BE2C (cell line): Measurements from ENCODE around the gene DDX4.

ENCODE experiments used
- DNase-seq: peaks from one replicate; pipeline ENCODE4 v3.0.0-alpha.2; 2020
- H3K27me3 ChIP-seq: fragments of 250-450 bp; sonication (Bioruptor Pico); 2 replicates; pipeline ENCODE4 v1.5.1; 2020; ENCODE audit warnings: mild to moderate bottlenecking
- H3K36me3 ChIP-seq: fragments of 250-450 bp; sonication (Bioruptor Pico); 2 replicates; pipeline ENCODE4 v1.5.1; 2020; ENCODE audit warnings: mild to moderate bottlenecking
- H3K4me1 ChIP-seq: fragments of 250-450 bp; sonication (Bioruptor Pico); 2 replicates; pipeline ENCODE4 v1.5.1; 2020
- H3K4me3 ChIP-seq: 2 replicates; pipeline ENCODE4 v1.5.1; 2011; ENCODE audit warnings: low read depth, low read length
- H3K9me3 ChIP-seq: fragments of 250-450 bp; sonication (Bioruptor Pico); 2 replicates; pipeline ENCODE4 v1.5.1; 2020
- TF ChIP-seq, protein P1 (sequence below): IDR thresholded peaks from 2 replicates; pipeline ENCODE4 v1.5.1; 2012; ENCODE audit warnings: mild to moderate bottlenecking, low read depth, low read length

The DDX4 gene

GRCh38 chr5:55866485-55866884 is 128.6 kb downstream of the DDX4 start:
- Histone ChIP-seq H3K4me1 (no peaks in the 10 kb centered on the region), H3K9me3 (no peaks in the 10 kb centered on the region), H3K27me3 (no peaks in the 10 kb centered on the region; the same call in 1 of the 2 replicates), H3K4me3 (no peak overlapping the region), H3K36me3 (no peaks in the 10 kb centered on the region)
- DNase-seq = no peak
- TF ChIP-seq, protein P1, sequence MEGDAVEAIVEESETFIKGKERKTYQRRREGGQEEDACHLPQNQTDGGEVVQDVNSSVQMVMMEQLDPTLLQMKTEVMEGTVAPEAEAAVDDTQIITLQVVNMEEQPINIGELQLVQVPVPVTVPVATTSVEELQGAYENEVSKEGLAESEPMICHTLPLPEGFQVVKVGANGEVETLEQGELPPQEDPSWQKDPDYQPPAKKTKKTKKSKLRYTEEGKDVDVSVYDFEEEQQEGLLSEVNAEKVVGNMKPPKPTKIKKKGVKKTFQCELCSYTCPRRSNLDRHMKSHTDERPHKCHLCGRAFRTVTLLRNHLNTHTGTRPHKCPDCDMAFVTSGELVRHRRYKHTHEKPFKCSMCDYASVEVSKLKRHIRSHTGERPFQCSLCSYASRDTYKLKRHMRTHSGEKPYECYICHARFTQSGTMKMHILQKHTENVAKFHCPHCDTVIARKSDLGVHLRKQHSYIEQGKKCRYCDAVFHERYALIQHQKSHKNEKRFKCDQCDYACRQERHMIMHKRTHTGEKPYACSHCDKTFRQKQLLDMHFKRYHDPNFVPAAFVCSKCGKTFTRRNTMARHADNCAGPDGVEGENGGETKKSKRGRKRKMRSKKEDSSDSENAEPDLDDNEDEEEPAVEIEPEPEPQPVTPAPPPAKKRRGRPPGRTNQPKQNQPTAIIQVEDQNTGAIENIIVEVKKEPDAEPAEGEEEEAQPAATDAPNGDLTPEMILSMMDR = no peak
